ENCODE data around the gene PRAC1. TPM values are rescaled to one million over a fixed set of nuclear protein-coding genes. Genes with fewer than 3 reads are reported as not detected.

PRAC1 gene
- total RNA-seq, 1 donor from 2014 or later, result not detected

DNA sequence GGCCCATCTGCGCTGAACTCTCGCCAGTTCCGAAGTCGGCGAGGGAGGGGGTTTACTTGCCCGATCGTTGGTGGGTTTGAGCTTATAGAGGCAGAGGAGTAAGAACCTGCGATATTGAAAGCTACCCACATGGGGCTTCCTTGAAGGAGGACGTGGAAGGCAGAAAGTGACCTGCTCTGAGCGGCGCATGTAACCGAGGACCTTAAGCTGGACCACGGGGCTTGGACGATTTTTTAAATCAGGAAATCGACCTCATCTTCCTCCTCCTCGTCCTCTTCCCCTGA is 2.6 kb upstream of the PRAC1 start:
- DNase-seq (ENCODE audit: low read depth), result no peak
- Histone ChIP-seq H3K4me3 (ENCODE audit: low read depth, low read length) (no peak overlapping the region), H3K36me3 (ENCODE audit: control insufficient read depth, insufficient read depth, low read length) (no peaks in the 10 kb centered on the region), H3K27me3 (ENCODE audit: control insufficient read depth, insufficient read depth, low read length) (peaks cover 92% of the 10 kb centered on the region)
- FAIRE-seq, result no peak
- TF ChIP-seq, protein P1, sequence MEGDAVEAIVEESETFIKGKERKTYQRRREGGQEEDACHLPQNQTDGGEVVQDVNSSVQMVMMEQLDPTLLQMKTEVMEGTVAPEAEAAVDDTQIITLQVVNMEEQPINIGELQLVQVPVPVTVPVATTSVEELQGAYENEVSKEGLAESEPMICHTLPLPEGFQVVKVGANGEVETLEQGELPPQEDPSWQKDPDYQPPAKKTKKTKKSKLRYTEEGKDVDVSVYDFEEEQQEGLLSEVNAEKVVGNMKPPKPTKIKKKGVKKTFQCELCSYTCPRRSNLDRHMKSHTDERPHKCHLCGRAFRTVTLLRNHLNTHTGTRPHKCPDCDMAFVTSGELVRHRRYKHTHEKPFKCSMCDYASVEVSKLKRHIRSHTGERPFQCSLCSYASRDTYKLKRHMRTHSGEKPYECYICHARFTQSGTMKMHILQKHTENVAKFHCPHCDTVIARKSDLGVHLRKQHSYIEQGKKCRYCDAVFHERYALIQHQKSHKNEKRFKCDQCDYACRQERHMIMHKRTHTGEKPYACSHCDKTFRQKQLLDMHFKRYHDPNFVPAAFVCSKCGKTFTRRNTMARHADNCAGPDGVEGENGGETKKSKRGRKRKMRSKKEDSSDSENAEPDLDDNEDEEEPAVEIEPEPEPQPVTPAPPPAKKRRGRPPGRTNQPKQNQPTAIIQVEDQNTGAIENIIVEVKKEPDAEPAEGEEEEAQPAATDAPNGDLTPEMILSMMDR (IDR thresholded peaks at IDR 0.05; ENCODE audit: insufficient read depth, low read length, severe bottlenecking), result no peak

DNA sequence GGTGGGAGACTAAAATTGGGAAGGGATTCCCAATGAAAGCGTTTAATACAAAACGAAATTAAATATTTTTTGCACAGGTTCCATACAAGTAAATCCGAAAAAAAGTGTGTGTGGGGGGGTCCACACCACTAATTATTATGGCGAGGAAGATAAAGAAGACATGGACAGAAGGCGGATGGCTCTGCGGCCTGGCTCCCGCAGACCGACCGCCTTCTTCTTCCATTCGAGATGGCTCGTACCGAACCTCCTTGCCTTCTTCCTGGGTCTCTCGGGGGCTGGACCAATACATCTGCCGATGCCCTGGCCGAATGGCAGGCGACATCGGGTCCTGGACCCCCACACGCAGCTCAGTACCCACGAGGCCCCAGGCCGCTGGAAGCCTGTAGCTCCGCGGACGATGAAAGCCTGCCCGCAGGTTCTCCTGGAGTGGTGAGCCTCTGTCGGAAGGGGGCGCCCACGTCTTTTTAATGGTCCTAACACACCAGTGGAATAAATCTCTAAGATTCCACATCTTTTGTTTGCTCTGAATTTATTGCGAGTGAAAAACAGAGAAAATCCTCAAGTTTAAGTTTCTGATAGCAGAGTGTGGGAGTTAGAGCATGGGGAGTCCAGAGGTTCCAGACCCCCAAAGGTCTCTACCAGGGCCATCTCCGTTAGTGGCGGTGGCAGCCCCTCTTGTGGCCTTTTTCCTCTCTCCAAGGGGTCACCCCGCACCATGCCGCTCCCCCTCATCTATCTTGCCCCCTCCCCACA is 2.1 kb upstream of the PRAC1 start:
- DNase-seq (ENCODE audit: low read depth) (peak; percentile 41), FAIRE-seq (no peak)
- TF ChIP-seq, protein P1 (IDR thresholded peaks at IDR 0.05; ENCODE audit: insufficient read depth, low read length, severe bottlenecking), result peak; percentile 72
- Histone ChIP-seq H3K27me3 (ENCODE audit: control insufficient read depth, insufficient read depth, low read length) (peaks cover 90% of the 10 kb centered on the region), H3K36me3 (ENCODE audit: control insufficient read depth, insufficient read depth, low read length) (no peaks in the 10 kb centered on the region), H3K4me3 (ENCODE audit: low read depth, low read length) (no peak overlapping the region)

DNA sequence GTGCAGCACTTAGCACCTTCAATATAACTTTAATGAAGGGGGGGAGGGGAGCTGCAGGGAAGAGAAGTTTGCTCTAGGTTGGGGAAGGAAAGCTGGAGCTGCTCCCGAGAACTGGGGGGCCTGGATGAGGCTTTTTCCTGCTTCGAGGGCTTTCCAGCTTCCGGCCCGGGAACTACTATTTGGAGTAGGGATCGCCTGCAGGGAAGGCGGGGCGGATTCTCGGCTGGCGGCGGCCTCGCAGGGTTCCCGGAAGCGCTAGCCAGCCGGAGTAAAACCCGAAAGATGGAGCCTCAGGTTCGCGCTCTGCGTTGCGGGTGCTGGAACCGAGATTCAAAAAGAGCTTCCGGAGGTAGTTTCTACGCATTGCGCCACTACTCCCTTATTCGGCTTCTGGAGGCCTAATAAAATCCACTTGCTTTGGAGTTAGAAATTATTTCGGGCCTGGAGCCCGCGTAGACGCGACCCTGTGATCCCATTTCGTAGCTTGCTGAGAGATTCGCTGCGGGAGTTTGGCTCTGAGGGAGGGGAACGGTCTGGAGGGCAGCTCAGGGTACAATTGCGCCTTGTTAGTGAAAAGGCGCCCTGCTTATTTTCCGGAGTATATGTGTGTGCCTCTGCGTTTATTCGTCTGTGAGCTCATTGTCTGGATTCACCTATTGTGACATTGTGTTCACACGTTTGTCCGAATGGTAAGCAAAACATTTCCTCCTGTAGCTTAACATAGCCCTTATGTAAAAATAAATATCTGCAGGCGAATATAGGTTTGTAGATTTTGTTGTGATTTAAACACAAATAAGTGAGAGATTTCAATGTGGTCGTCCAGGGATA is 1.3 kb upstream of the PRAC1 start:
- no peak overlapping the region for H3K4me3 ChIP-seq (ENCODE audit: low read depth, low read length)

DNA sequence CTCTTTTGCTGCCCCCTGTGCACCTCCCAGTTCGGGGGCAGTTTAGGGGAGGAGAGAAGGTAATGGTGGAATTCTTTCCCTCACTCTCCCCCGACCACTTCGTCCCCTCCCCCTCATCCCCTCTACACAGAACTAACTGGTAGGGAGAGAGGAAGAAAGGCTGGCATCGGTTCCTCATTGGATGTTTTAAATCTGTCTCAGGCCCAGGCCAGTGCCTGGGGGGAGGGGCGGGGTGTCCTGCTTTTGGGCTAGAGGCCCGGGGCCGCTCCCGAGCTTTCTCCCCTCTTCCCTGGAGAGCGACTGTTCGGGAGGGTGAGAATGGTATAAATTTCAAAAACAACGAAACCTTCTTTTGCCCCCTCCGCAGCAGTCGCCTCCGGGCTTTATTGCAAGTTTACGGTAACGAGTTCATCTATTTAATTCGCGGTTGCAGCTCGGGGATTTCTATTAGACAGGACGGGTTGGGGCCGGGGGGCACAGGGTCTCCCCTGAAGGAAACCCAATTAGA is 651 bp upstream of the PRAC1 start, which contains the start of gene PRAC2:
Gene PRAC2, plus strand, starts transcription at position 271 of the 508 bp plus-strand sequence. CDS start 1,226 bp downstream, outside the sequence.
- no peak within 1 kb of the TSS for H3K4me3 ChIP-seq (ENCODE audit: low read depth, low read length)
- H3K27me3 ChIP-seq (ENCODE audit: control insufficient read depth, insufficient read depth, low read length), result peaks cover 90% of the 10 kb centered on the region

More for the DNA sequence above, 1.3 kb upstream of the PRAC1 start:
- peaks cover 90% of the 10 kb centered on the region for H3K27me3 ChIP-seq (ENCODE audit: control insufficient read depth, insufficient read depth, low read length)
- TF ChIP-seq, protein P1 (IDR thresholded peaks at IDR 0.05; ENCODE audit: insufficient read depth, low read length, severe bottlenecking), result no peak
- DNase-seq (ENCODE audit: low read depth) (no peak), FAIRE-seq (no peak)
- H3K36me3 ChIP-seq (ENCODE audit: control insufficient read depth, insufficient read depth, low read length), result no peaks in the 10 kb centered on the region

DNA sequence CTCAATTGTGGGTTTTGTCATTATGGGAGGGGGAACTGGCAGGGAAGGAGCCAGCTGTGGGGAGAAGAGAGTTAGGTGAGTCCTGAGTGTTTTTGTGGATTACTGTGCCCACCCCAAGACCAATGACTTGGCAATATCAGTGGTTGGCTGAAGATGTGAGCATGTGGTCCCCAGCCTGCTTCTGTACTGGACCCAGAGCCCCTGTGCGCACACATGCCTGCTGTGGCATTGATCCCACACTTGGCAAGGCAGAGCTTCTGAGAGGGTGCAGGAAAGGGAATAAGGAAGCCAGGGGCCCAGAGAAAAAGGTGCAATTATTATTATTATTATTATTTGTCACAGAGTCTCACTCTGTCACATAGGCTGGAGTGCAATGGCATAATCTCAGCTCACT is 1.3 kb downstream of the PRAC1 start:
- Histone ChIP-seq H3K36me3 (ENCODE audit: control insufficient read depth, insufficient read depth, low read length) (no peaks in the 10 kb centered on the region), H3K27me3 (ENCODE audit: control insufficient read depth, insufficient read depth, low read length) (peaks cover 80% of the 10 kb centered on the region), H3K4me3 (ENCODE audit: low read depth, low read length) (no peak overlapping the region)
- TF ChIP-seq, protein P1 (IDR thresholded peaks at IDR 0.05; ENCODE audit: insufficient read depth, low read length, severe bottlenecking), result no peak
- no peak for FAIRE-seq
- no peak for DNase-seq (ENCODE audit: low read depth)

More for the DNA sequence above, 651 bp upstream of the PRAC1 start, which contains the start of gene PRAC2:
- TF ChIP-seq, protein P1 (IDR thresholded peaks at IDR 0.05; ENCODE audit: insufficient read depth, low read length, severe bottlenecking), result no peak
- DNase-seq (ENCODE audit: low read depth), result no peak
- FAIRE-seq, result no peak
- no peaks in the 10 kb centered on the region for H3K36me3 ChIP-seq (ENCODE audit: control insufficient read depth, insufficient read depth, low read length)

Measured in bronchial epithelial cell (primary cell).